ENCODE measurements around the gene RBM8A.
"Not testable (repeated sequence)": the region's sequence is repeated elsewhere in the genome, so short reads cannot be mapped to it uniquely, and the experiment has no call there.

The RBM8A gene

GRCh38 chr1:145956361-145956760 lies 29.1 kb upstream of the RBM8A start:
- DNase-seq: no peak

- no peak for DNase-seq
Observed at GRCh38 chr1:145955436-145955835, 28.2 kb upstream of the RBM8A start.

- no peak for DNase-seq
Observed at GRCh38 chr1:145953861-145954260, 26.6 kb upstream of the RBM8A start.

GRCh38 chr1:145952903-145953302 lies 25.6 kb upstream of the RBM8A start:
- DNase-seq: no peak

- no peak for DNase-seq
Observed at GRCh38 chr1:145951526-145951925, 24.2 kb upstream of the RBM8A start.

- DNase-seq: no peak
Observed at GRCh38 chr1:145949219-145949618, 21.9 kb upstream of the RBM8A start.

- DNase-seq: no peak
Observed at GRCh38 chr1:145947551-145947950, 20.3 kb upstream of the RBM8A start.

- DNase-seq: no peak
Observed at GRCh38 chr1:145946477-145946986, 19.2 kb upstream of the RBM8A start.

- no peak for DNase-seq
Observed at GRCh38 chr1:145944532-145944931, 17.2 kb upstream of the RBM8A start.

GRCh38 chr1:145942871-145943270 lies 15.6 kb upstream of the RBM8A start:
- no peak for DNase-seq

GRCh38 chr1:145942405-145942804 lies 15.1 kb upstream of the RBM8A start:
- DNase-seq: no peak

- DNase-seq: no peak
Observed at GRCh38 chr1:145937436-145937835, 10.2 kb upstream of the RBM8A start.

GRCh38 chr1:145936247-145936646 lies 9.0 kb upstream of the RBM8A start:
- no peak for DNase-seq

- DNase-seq: no peak
Observed at GRCh38 chr1:145935708-145936107, 8.4 kb upstream of the RBM8A start.

- DNase-seq: not testable (repeated sequence)
Observed at GRCh38 chr1:145932522-145933009, 5.3 kb upstream of the RBM8A start.

GRCh38 chr1:145927916-145928643 lies 796 bp upstream of the RBM8A start:
- no peak for DNase-seq

GRCh38 chr1:145926686-145927062 lies 610 bp downstream of the RBM8A start:
- DNase-seq: no peak

- DNase-seq: no peak
Observed at GRCh38 chr1:145922266-145922665, 5.0 kb downstream of the RBM8A start.

GRCh38 chr1:145920297-145920696 lies 7.0 kb downstream of the RBM8A start:
- not testable (repeated sequence) for DNase-seq

- no peak for DNase-seq
Observed at GRCh38 chr1:145918992-145919939, 8.0 kb downstream of the RBM8A start.

GRCh38 chr1:145918144-145918991 lies 8.9 kb downstream of the RBM8A start, which contains the start of gene PEX11B:
TSS of gene PEX11B (minus strand) at chr1:145918717. CDS start at chr1:145918688, 29 bp downstream.
- DNase-seq: peak; percentile 16

- DNase-seq: no peak
Observed at GRCh38 chr1:145917595-145917994, 9.7 kb downstream of the RBM8A start.

- DNase-seq: no peak
Observed at GRCh38 chr1:145916745-145917144, 10.5 kb downstream of the RBM8A start.

All from NCI-H524 treated with DMSO at 0.1 percent for 48 hours (cell line).